GM12874 (cell line): ENCODE results near the gene SLC46A1.

Experiments used
- CTCF ChIP-seq: IDR thresholded peaks from 2 replicates; pipeline ENCODE4 v1.5.1; 2011; ENCODE audit warnings: low read depth, mild to moderate bottlenecking, control low read depth, low read length, moderate library complexity; ENCODE audit not compliant: insufficient read depth

The SLC46A1 gene

GRCh38 chr17:28395426-28395825 lies 10.6 kb downstream of the SLC46A1 start:
- TF ChIP-seq CTCF = no peak

- TF ChIP-seq CTCF = no peak
These were observed 11.5 kb downstream of the SLC46A1 start for GRCh38 chr17:28394337-28395116.

GRCh38 chr17:28392491-28392890 lies 13.5 kb downstream of the SLC46A1 start:
- TF ChIP-seq CTCF = no peak

- TF ChIP-seq CTCF = no peak
These were observed 14.6 kb downstream of the SLC46A1 start for GRCh38 chr17:28391401-28391800.

- no peak for TF ChIP-seq CTCF
These were observed 15.0 kb downstream of the SLC46A1 start for GRCh38 chr17:28390984-28391383.

GRCh38 chr17:28390563-28390962 lies 15.4 kb downstream of the SLC46A1 start:
- TF ChIP-seq CTCF = no peak

- TF ChIP-seq CTCF = no peak
These were observed 15.9 kb downstream of the SLC46A1 start for GRCh38 chr17:28390141-28390540.

GRCh38 chr17:28388106-28388505 lies 17.9 kb downstream of the SLC46A1 start:
- TF ChIP-seq CTCF = no peak
